Mammary epithelial cell (primary cell): ENCODE data around the gene CRYBA1.

Source experiments
- EZH2 ChIP-seq: IDR thresholded peaks from 2 replicates; pipeline ENCODE4 v1.6.1; 2012; ENCODE audit warnings: low read length, inconsistent platforms, borderline replicate concordance
- TF ChIP-seq, protein P1 (sequence below), 2 donors: IDR thresholded peaks in 1 of 2; conservative IDR thresholded peaks in 1 of 2; 2 replicates each; pipeline ENCODE4 v1.5.1; 2011 to 2012; ENCODE audit warnings: inconsistent platforms in 2 of 2, low read length in 2 of 2, mild to moderate bottlenecking in 2 of 2, control low read depth in 1 of 2, low read depth in 1 of 2; ENCODE audit not compliant: insufficient read depth in 1 of 2; ENCODE audit errors: extremely low read depth in 1 of 2

DNA sequence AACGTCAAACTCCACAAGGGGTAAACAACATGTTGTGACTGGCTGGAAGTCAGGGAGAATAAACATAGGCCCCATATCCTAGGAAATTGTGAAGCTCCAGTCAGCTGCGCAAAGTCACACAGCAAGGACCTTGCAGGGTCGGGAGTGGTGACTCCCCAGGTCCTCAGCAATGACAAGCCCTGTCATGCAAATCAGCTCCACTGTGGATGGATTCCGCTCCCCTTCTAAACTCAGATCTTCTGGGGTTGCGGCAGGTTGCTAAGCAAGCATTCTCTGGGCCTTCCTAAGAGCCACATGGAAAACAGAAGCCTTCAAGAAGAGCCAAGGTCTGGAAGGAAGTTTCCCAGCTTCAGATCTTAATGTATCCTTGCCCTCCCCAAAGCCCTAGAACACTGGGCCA lies 37.6 kb upstream of the CRYBA1 start:
- TF ChIP-seq, protein P1, sequence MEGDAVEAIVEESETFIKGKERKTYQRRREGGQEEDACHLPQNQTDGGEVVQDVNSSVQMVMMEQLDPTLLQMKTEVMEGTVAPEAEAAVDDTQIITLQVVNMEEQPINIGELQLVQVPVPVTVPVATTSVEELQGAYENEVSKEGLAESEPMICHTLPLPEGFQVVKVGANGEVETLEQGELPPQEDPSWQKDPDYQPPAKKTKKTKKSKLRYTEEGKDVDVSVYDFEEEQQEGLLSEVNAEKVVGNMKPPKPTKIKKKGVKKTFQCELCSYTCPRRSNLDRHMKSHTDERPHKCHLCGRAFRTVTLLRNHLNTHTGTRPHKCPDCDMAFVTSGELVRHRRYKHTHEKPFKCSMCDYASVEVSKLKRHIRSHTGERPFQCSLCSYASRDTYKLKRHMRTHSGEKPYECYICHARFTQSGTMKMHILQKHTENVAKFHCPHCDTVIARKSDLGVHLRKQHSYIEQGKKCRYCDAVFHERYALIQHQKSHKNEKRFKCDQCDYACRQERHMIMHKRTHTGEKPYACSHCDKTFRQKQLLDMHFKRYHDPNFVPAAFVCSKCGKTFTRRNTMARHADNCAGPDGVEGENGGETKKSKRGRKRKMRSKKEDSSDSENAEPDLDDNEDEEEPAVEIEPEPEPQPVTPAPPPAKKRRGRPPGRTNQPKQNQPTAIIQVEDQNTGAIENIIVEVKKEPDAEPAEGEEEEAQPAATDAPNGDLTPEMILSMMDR (conservative IDR thresholded peaks at IDR 0.05 in 1 of 2, IDR thresholded peaks at IDR 0.05 in 1 of 2; ENCODE audit: extremely low read depth in 1 of 2, insufficient read depth in 1 of 2, low read depth in 1 of 2, low read length in 2 of 2), result no peak
- TF ChIP-seq EZH2, result no peak
